HG02973 (cell line): ENCODE data around the gene ADAMTSL5.
"Not testable (repeated sequence)": the region's sequence is repeated elsewhere in the genome, so short reads cannot be mapped to it uniquely, and the experiment has no call there.

ENCODE experiments used
- ATAC-seq: cut with Tn5 transposase; IDR thresholded peaks from one replicate; pipeline ENCODE4 v1.9.1; 2021; ENCODE audit warnings: moderate library complexity; ENCODE audit not compliant: unreplicated experiment

ADAMTSL5 gene, protein sequence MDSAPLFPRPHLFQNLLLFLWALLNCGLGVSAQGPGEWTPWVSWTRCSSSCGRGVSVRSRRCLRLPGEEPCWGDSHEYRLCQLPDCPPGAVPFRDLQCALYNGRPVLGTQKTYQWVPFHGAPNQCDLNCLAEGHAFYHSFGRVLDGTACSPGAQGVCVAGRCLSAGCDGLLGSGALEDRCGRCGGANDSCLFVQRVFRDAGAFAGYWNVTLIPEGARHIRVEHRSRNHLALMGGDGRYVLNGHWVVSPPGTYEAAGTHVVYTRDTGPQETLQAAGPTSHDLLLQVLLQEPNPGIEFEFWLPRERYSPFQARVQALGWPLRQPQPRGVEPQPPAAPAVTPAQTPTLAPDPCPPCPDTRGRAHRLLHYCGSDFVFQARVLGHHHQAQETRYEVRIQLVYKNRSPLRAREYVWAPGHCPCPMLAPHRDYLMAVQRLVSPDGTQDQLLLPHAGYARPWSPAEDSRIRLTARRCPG

GRCh38 chr19:1512671-1513498 lies at the start of gene ADAMTSL5:
Gene ADAMTSL5 (minus strand): TSS chr19:1513019. CDS start chr19:1510943, 2,076 bp downstream.
- no peak for ATAC-seq

DNA sequence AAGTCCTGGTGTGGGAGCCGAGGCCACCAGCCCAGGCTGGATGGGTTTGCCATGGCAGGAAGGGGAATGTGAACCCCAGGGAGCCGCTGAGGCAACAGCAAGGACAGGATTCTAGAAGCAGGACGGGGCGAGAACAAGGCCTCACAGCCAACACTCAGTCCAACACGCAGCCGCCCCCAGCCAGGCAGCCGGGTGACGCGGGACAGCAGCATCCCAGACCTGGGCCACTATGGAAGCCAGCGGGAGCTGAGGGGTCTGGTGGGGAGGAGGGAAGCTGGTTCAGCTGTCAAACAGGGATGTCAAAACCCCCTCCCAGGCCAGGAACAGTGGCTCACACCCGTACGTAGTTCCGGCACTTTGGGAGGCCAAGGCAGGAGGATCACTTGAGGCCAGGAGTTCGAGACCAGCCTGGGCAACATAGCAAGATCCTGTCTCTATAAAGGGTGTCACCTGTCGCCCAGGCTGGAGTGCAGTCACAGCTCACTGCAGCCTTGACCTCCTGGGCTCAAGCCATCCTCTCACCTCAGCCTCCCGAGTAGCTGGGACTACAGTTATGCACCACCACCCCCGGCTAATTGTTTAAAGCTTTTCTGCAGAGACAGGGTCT lies 48.5 kb upstream of the ADAMTSL5 start:
- ATAC-seq: no peak

GRCh38 chr19:1560286-1560882 lies 47.6 kb upstream of the ADAMTSL5 start:
- no peak for ATAC-seq

GRCh38 chr19:1558552-1558951 lies 45.7 kb upstream of the ADAMTSL5 start:
- no peak for ATAC-seq

GRCh38 chr19:1556390-1557070 lies 43.7 kb upstream of the ADAMTSL5 start:
- no peak for ATAC-seq

- ATAC-seq: no peak
Observed at GRCh38 chr19:1555487-1556389, 42.9 kb upstream of the ADAMTSL5 start.

GRCh38 chr19:1554968-1555367 lies 42.1 kb upstream of the ADAMTSL5 start:
- no peak for ATAC-seq

DNA sequence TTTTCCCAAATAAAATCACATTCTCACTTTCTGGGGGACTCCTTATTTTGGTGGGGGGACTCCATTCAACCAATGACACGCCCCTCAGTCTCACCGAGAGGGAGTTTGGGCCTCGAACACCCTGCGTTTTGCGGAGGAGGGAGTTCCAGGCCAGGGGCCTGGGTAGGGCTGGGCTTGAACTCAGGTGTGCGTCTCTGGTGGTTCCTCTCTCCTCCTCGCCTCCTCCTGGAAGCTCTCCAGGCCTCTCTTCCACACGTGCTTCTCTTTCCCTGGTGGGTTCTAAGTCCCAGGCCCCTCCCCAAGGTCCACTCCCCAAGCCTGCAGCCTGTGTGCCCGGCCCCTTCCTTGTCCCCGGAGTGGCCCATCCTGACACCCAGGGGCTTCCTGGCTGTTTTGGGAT lies 40.6 kb upstream of the ADAMTSL5 start:
- ATAC-seq: no peak

- ATAC-seq: no peak
Observed at GRCh38 chr19:1551068-1552040, 38.5 kb upstream of the ADAMTSL5 start.

- ATAC-seq: no peak
Observed at GRCh38 chr19:1549332-1549945, 36.6 kb upstream of the ADAMTSL5 start.

- ATAC-seq: no peak
Observed at GRCh38 chr19:1540365-1540925, 27.6 kb upstream of the ADAMTSL5 start.

DNA sequence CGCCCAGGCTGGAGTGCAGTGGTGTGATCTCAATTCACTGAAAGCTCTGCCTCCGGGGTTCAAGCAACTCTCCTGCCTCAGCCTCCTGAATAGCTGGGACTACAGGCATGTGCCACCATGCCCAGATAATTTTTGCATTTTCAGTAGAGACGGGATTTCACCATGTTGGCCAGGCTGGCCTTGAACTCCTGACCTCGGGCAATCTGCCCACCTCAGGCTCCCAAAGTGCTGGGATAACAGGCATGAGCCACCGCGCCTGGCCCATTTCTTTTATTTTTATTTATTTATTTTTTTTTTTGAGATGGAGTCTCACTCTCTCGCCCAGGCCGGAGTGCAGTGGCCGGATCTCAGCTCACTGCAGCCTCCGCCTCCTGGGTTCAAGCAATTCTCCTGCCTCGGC lies 26.9 kb upstream of the ADAMTSL5 start:
- ATAC-seq: not testable (repeated sequence)

- ATAC-seq: no peak
Observed at GRCh38 chr19:1538978-1539377, 26.2 kb upstream of the ADAMTSL5 start.

DNA sequence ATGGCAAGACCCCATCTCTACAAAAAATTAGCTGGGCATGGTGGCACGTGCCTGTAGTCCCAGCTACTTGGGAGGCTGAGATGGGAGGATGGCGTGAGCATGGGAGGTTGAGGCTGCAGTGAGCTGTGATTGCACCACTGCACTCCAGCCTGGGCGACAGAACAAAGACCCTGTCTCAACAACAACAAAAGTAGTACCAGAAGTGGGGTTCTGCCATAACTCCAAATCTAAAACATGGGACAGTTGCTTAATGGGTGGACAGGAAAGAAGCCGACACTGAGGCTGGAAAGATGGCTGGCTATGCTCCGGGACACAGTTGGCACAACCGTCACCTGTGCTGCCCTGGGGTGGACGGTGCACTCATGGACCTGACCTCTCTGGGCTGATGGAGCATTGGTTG lies 22.9 kb upstream of the ADAMTSL5 start:
- not testable (repeated sequence) for ATAC-seq

- ATAC-seq: no peak
Observed at GRCh38 chr19:1534972-1535371, 22.2 kb upstream of the ADAMTSL5 start.

GRCh38 chr19:1533510-1534150 lies 20.8 kb upstream of the ADAMTSL5 start:
- no peak for ATAC-seq

- no peak for ATAC-seq
Observed at GRCh38 chr19:1532003-1532402, 19.2 kb upstream of the ADAMTSL5 start.
